IPS-NIHi7 (cell line): ENCODE measurements around the gene NUSAP1.
"Not testable (repeated sequence)": the region's sequence is repeated elsewhere in the genome, so short reads cannot be mapped to it uniquely, and the experiment has no call there.

Experiments used
- DNase-seq: peaks from one replicate; pipeline ENCODE4 v3.0.0; 2012; ENCODE audit warnings: mixed read lengths; ENCODE audit errors: extremely low spot score

Gene NUSAP1, protein sequence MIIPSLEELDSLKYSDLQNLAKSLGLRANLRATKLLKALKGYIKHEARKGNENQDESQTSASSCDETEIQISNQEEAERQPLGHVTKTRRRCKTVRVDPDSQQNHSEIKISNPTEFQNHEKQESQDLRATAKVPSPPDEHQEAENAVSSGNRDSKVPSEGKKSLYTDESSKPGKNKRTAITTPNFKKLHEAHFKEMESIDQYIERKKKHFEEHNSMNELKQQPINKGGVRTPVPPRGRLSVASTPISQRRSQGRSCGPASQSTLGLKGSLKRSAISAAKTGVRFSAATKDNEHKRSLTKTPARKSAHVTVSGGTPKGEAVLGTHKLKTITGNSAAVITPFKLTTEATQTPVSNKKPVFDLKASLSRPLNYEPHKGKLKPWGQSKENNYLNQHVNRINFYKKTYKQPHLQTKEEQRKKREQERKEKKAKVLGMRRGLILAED

DNA sequence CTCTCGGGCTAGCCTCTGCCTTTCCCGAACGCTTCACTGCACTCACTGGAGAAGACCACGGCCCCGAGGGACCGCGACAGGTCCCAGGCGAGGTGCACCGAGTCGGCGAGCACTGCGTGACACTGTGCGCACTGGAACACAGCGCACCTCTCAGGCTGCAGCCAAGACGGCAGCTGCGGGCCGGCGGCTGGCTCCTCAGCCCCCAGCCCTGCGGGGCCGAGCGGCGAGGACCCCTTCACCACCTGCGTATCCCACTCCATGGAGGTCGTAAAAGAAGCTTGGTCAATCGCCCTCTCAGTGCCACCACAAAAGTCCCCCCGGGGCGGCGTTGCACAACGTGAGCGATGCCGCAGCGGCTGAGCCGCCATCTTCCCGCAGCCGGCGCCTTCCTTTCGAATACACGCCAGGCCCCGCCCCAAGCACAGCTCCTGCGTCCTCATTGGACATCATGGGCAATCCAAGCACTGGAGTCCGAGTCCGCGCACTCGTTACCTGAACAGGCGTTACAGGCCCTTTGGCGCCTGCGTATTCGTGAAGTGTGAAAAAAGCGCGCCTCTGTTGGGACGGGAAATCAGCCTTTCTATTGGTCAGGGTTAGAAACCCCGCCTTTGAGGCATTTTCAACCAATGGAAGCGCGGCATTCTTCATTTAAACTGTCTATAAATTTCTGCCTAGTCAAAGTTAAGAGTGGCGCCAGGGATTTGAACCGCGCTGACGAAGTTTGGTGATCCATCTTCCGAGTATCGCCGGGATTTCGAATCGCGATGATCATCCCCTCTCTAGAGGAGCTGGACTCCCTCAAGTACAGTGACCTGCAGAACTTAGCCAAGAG is at the start of gene NUSAP1, which contains the start of gene OIP5:
TSS of gene NUSAP1 (plus strand) at position 688 of the 832 bp plus-strand sequence. CDS start at position 765, 77 bp downstream.
TSS of gene OIP5 (minus strand) at position 398 of the 832 bp plus-strand sequence. CDS start at position 368, 30 bp downstream.
- DNase-seq, result peak; percentile 99

DNA sequence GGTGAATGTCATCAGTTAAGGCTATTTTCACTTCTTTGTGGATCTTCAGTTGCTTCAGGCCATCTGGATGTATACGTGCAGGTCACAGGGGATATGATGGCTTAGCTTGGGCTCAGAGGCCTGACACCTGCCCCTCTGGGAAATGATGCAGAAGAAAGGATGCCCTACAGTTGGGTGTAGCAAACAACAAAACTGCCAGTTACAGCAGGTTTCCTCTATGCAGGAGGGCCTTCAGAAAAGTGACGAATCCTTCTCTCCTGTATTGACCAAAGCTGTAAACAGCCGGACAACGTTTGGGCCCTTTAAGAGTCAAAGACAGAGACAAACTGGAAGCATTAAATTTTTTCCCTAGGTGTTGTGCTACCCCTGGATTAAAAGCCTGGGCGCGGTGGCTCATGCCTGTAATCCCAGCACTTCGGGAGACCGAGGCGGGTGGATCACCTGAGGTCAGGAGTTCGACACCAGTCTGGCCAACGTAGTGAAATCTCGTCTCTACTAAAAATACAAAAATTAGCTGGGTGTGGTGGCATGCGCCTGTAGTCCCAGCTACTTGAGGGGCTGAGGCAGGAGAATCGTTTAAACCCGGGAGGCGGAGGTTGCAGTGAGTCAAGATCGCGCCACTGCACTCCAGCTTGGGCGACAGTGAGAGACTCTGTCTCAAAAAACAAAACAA is 49.6 kb upstream of the NUSAP1 start:
- DNase-seq, result not testable (repeated sequence)

DNA sequence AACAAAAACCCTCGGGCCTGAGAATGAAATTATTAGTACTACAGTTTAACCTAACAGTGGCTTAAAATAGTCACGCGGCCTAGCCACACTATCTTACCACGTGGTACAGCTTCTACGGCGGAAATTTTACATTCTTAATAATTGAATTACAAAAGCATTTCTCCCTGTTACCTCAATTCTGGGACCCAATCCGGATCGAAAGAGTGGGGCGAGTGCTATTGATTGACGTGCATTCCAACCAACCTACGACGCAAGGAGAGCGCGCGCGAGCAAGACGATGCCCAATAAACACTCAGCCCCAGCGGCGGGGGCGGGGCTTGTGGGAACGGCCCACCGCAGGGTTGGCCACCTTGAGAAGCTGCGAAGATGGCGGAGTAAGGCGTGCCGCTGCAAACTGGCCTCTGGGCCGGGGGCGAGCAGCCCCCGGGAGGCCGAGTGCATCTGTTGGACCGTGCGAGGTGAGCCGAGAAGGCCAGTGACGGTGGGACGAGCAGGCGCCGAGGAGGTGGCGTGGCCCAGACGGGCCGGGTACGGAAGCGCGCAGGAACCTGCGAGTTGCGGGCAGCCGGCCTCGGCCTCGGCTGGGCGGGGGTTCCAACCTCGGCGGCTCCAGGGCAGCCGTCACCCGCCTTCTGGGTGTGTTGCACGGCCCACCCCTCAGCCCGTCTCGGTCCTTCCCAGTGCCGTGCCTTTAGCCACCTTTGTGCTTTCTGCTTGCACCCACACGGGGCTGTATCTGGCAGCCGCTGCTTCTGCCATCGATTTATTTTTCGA is 48.8 kb upstream of the NUSAP1 start:
- DNase-seq, result peak; percentile 99

DNA sequence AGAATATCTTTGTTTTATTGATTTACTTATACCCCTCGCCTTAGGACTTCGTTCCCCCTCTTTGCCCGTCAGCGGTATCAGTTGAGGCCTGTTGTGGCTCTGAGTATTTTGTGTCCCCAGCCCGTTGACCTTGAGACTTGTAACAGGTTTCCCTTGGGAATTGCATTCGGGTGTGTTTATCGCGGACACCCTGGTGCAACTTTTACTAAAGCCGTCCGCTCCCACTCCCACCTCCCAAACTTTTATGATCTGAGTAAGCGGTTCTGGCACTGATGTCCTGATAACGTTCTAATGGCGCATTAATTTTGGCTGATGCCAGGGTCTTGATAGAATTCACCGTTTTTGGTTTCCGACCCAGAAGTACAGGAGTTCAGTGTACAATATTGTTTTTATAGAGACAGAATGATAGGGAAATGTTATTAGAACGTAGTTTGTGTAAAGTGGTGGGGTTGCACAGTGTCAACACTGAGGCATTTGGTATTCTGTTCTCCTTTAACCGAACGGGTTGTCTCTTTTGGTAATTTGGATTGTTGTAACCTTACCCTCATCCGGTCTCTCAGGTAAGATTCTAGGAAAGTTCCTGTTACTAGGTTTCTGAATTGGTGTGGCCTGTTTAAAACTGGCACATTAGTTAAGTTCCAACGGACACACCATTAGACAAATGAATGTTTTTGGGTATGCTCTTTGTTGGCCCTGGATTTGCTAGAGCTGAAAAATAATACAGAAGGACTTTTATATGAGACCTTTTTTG is 48.1 kb upstream of the NUSAP1 start:
- DNase-seq, result no peak

DNA sequence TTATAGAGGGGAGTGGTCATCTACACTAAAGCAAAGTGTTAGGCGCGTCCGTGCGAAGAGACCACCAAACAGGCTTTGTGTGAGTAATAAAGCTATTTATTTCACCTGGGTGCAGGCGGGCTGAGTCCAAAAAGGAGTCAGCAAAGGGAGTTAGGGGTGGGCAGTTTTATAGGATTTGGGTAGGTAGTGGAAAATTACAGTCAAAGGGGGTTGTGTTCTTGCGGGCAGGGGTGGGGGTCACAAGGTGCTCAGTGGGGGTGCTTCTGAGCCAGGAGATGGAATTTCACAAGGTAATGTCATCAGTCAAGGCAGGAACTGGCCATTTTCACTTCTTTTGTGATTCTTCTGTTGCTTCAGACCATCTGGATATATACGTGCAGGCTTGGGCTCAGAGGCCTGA is 47.4 kb upstream of the NUSAP1 start:
- DNase-seq, result no peak

DNA sequence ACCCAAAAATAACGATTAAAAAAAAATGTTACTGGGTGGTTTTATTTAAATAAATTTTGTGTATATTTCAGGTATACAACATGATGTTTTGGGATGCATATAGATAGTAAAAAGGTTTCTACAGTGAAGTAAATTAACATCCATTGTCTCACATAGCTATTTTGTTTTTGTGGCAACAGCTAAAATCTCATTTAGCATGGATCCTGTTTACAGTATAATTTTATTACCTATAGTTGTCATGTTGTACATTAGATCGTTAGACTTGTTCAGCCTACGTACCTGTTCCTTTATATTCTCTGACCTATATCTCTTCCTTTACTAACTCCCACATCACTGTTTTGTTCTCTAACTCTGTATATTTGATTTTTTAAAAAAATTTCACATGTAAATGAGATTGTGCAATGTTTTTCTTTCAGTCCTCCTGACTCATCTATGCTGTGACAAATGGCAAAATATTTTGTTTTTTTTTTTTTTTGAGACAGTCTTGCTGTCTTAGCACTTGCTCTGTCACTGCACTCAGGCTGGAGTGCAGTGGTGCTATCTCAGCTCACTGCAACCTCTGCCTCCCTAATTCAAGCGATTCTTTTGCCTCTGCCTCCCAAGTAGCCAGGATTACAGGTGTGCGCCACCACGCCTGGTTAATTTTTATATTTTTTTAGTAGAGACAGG is 45.9 kb upstream of the NUSAP1 start:
- no peak for DNase-seq

DNA sequence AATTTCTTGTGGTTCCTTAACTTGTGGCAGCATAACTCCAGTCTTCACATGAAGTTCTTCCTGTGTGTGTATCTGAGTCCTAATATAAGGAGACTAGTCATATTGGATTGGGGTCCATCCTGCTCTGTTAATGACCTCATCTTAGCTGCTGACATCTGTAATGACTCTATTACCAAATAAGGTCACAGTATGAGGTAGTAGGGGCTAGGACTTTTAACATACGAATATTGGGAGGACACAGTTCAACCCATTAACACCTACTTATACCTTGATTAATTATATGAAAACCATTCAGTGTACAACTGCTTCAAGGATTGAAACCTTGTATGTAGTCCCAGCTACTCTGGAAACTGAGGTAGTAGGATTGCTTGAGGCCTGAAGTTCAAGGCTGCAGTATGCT is 44.2 kb upstream of the NUSAP1 start:
- DNase-seq, result no peak

DNA sequence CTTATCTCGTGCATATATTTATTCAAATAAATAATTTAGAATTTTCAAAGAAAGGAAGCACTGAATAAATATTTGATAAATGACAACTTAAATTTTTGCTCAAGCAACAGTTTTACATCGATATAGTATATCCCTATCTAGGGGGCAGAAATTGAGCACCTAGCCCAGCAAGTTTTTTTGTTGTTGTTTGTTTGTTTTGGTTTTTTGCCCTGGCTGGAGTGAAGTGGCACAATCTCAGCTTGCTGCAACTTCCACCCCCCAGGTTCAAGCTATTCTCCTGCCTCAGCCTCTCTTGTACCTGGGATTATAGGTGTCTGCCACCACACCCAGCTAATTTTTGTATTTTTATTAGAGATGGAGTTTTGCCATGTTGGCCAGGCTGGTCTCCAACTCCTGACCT is 42.7 kb upstream of the NUSAP1 start:
- DNase-seq, result no peak

DNA sequence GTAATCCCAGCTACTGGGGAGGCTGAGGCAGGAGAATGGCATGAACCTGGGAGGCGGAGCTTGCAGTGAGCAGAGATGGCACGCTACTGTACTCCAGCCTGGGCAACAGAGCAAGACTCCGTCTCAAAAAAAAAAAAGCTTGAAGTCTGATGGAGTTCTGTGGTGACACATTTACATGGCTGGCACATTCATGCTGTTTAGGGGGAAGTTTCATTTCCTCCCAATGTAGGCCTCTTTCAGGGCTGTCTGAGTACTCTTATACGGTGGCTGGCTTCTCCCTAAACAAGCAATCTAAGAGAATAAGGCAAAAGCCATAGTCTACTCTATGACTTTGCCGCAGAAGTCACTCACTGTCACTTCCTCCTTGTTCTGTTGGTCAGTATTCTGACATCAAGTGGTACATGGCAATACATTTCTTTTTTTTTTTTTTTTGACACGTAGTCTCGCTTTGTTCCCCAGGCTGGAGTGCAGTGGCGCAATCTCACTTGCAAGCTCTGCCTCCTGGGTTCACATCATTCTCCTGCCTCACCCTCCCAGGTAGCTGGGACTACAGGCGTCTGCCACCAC is 41.5 kb upstream of the NUSAP1 start:
- DNase-seq, result no peak

DNA sequence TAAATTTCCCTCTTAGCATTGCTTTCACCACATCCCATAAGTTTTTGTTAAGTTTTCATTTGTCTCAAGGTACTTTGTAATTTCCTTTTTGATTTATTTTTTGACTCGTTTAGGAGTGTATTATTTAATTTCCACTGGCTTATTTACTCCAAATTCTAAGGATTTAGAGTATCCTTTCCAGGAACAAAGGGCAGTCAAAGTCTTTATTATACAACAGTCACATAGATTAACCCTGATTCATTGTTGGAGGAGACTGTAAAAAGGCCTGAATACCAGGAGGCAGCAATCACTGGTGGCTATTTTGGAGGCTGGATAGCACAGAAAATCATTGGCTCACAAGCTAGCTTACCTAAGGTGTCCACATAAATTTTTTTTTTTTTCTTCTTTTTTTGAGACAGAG is 40.2 kb upstream of the NUSAP1 start:
- no peak for DNase-seq

DNA sequence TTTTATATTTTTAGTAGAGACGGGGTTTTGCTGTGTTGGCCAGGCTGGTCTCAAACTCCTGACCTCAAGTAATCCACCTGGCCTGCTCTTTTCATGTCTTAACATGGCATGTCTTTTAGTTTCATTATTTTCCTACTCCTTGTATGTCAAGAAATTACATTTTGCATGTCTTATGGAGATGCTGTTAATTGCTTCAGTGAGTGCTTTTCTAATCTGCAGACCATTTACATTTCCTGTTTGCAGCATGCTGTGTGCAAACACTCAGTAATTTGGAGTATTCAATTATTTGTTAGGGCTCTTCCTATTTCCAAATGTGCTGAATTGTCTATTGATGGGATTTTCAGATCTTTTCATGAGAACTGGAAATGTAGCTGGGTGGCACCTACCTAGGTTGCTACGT is 31.5 kb upstream of the NUSAP1 start:
- DNase-seq, result not testable (repeated sequence)

DNA sequence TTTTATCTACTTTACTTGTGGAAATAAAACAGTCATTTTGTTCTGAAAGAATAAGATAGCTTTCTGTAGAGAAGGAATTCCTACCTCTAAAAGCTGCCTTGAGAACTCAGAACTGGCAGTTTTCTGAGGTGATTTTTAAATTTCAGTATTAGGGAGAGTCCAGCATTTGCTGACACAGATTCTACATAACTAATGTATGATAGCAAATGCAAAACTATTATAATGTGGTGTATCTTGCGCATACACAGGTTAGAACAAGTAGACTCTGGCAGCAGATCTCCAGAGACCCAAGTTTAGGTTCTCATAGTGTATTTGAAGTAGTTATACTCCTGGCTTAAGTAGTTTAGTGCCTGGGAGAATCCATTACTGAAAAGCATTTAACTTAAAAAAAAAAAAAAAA is 31.1 kb upstream of the NUSAP1 start:
- no peak for DNase-seq

DNA sequence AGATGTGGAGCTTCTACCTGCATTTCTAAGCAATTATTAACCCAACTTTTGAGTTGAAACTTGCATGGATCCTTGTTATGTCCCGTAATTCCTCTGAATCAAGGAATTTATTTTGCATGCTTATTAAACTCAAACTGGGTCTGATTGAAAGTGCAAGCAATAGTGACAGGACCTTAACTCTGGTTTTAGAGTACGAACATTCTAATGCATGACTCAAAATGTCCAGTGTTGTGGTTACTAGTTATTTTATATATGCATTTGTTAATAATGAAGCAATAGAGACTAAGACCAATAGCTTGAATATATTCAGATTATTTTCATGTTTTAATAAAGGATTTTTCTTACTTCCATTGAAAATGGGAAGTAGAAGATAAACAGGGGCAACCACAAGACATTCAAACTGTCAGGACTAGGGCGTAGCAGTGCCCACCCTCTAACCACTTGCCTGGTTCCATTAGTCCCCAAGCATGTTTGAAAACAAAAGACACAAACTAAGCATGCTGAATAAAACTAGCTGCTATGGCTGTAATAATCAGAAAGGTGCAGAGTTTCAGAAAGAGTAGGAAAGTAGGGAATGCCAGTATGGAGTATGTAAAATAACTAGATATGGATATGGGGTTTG is 28.4 kb upstream of the NUSAP1 start:
- no peak for DNase-seq

DNA sequence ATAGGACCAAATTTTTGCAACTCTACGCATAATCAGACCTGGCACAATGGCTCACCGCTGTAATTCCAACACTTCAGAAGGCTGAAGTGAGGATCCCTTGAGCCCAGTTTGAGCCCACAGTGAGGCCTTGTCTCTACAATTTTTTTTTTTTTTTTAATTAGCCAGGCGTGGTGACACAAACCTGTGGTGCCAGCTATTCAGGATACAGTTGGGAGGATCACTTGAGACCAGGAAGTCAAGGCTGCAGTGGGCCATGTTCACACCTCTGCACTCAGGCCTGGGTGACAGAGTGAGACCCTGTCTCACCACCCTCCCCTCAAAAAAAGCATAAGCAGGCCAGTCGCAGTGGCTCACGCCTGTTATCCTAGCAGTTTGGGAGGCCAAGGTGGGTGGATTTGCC is 25.0 kb upstream of the NUSAP1 start:
- no peak for DNase-seq

DNA sequence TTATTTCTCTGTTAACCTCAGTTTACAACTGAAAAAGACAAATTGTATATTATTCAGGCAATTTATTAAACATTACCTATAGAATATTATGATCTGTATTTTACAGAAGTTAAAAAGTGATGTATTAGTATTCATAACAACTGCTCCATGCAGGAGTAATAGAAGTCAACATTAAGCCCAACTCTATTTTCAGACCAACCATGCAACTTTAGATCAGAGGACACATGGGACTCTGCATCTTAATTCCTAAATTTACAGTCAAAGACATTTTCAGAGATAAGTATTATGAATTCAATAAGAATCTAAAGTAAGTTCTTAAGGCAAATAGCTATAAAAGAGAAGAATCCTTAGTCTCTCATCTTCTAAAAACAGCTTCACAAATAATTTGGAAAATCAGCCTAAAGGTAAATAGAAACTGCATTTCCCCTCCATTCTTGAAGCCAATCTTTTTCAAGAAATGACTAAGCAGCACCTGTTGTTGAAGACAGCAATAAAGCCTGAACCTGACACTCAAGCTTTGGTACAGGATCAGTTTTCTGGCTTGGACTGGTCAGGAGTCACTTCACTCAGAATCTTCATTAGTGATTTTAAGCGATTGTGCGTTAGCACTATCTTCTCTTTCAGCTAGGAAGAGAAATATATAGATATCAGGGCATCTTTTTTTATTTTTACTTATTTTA is 23.3 kb upstream of the NUSAP1 start:
- no peak for DNase-seq

DNA sequence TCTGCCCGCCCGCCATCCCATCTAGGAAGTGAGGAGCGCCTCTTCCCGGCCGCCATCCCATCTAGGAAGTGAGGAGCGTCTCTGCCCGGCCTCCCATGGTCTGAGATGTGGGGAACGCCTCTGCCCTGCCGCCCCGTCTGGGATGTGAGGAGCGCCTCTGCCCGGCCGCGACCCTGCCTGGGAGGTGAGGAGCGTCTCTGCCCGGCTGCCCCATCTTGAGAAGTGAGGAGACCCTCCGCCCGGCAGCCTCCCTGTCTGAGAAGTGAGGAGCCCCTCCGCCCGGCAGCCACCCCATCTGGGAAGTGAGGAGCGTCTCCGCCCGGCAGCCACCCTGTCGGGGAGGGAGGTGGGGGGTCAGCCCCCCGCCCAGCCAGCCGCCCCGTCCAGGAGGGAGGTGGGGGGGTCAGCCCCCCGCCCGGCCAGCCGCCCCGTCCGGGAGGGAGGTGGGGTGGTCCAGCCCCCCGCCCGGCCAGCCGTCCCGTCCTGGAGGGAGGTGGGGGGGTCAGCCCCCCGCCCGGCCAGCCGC is 11.8 kb upstream of the NUSAP1 start:
- not testable (repeated sequence) for DNase-seq

DNA sequence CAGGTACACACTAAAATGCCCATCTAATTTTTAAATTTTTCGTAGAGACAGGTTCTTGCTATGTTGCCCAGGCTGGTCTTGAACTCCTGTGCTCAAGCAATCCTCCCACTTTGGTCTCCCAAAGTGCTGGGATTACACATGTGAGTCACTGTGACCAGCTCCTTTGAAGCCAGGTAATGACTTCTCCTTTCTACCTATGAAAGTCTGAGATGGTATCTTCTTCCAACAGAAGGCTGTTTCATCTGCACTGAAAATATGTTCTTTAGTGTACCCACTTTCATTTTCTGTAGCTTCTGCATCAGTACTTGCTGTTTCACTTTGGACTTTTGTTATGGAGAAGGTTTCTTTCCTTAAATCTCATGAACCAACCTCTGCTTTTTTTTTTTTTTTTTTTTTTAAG is 9.1 kb upstream of the NUSAP1 start:
- no peak for DNase-seq

DNA sequence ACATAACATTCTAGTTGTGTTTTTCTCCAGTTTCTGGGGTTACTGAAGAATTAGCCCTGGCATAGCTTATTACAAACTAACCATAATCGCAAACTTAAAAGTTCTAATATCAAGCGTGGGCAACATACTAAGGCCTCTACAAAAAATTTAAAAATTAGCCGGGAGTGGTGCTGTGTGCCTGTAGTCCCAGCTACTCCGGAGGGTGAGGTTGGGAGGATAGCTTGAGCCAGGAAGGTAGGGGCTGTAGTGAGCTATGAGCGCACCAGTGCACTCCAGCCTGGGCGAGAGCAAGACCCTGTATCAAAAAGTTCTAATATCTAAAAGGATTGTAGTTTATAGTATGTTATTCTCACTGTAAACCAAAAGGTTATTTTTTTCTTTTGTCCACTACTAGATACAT is 1.4 kb upstream of the NUSAP1 start:
- no peak for DNase-seq

DNA sequence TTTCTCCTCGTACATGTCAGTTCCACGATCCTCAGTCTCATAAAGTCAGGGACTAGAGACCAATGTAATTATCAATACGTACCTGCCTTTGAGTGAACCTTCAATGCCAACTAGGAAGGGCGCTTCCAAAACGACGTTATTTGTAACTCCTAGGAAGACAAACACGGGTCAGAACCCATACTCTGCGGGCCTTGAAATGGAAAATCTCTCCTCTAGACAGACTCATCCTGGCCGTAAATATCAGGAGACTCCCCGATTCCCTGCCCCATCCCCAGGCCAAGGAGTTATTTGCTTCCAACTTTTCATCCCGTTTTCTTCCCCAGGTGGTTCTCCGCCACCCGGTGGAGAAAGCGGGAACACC is 868 bp upstream of the NUSAP1 start:
- DNase-seq, result peak; percentile 72
